ENCODE results near the gene SLC22A12.

DNA sequence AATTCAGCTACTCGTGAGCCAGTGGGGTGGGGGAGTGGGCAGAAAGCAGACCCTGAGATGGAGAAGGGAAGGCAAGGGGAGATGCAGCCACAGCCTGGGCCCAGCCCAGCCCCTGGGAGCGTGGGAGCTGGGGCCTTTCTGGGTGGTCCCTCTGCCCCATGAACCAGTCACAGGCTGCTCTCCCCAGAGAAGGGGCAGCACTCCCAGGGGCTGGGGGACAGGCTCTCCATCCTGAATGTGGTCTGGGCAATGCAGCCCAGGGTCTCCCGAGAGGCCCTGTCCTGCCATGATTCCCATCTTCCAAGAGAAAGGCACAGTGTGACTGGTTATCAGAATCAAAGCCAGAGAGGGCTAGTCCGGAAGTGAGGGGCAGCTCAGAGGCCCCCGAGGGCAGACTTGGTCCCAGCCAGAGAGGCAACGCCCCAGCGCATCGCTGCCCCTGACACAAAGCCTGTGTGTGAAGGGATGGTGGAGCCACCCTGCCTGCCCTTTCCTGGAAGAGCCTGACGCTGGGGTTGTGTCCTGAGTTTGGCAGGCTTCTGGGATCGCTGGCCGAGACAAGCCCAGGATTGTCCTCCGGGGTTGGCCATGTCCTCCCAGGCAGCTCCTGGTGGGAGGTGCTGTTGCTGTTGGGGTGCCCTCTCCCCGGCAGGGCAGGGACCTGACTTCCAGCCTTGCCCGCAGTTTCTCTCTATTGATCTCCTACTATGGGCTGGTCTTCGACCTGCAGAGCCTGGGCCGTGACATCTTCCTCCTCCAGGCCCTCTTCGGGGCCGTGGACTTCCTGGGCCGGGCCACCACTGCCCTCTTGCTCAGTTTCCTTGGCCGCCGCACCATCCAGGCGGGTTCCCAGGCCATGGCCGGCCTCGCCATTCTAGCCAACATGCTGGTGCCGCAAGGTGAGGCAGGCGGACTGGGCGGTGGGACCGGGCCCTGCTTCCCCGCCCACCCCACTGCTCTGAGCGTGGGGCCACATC lies 23.8 kb upstream of the SLC22A12 start:
- TF ChIP-seq CTCF (IDR thresholded peaks at IDR 0.05) (no peak), POLR2A (IDR thresholded peaks at IDR 0.05) (no peak)

Measured in Peyer's patch (tissue), 4 donors.